ENCODE results near the gene SLC2A4RG.

SLC2A4RG gene

GRCh38 chr20:63792866-63793265 is 53.3 kb downstream of the SLC2A4RG start:
- TF ChIP-seq, protein P1, sequence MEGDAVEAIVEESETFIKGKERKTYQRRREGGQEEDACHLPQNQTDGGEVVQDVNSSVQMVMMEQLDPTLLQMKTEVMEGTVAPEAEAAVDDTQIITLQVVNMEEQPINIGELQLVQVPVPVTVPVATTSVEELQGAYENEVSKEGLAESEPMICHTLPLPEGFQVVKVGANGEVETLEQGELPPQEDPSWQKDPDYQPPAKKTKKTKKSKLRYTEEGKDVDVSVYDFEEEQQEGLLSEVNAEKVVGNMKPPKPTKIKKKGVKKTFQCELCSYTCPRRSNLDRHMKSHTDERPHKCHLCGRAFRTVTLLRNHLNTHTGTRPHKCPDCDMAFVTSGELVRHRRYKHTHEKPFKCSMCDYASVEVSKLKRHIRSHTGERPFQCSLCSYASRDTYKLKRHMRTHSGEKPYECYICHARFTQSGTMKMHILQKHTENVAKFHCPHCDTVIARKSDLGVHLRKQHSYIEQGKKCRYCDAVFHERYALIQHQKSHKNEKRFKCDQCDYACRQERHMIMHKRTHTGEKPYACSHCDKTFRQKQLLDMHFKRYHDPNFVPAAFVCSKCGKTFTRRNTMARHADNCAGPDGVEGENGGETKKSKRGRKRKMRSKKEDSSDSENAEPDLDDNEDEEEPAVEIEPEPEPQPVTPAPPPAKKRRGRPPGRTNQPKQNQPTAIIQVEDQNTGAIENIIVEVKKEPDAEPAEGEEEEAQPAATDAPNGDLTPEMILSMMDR (IDR thresholded peaks at IDR 0.05; ENCODE audit: insufficient read depth, low read depth, low read length, missing control alignments) = no peak
- no peak overlapping the region for H3K4me3 ChIP-seq (ENCODE audit: low read depth, low read length)
- DNase-seq (ENCODE audit: low read depth) = no peak

Measured in GM12865 (cell line).